CD4-positive, alpha-beta memory T cell (primary cell): ENCODE data around the gene ITIH1. TPM values are rescaled to one million over a fixed set of nuclear protein-coding genes. Genes with fewer than 3 reads are reported as not detected.

Source experiments
- CTCF ChIA-PET: fragments of 350-600 bp; sonication (Branson Sonifier 250); formaldehyde crosslinking; loops from one replicate; lab custom pipeline; 2021; ENCODE audit warnings: inconsistent platforms; ENCODE audit not compliant: partially characterized antibody; lab: Charles Lee
- POLR2A ChIA-PET: fragments of 350-600 bp; sonication (Branson Sonifier 250); formaldehyde crosslinking; loops from one replicate; lab custom pipeline; 2021; ENCODE audit not compliant: partially characterized antibody; lab: Charles Lee
- DNase-seq, 5 donors: peaks; one replicate each; pipeline versions ENCODE4 v3.0.0 to v3.0.0-alpha.2; 2020 to 2022; ENCODE audit warnings: mixed read lengths in 1 of 5
- H3K27ac ChIP-seq: one replicate; pipeline ENCODE4 v1.7.0; 2013; ENCODE audit warnings: low read depth, low read length
- H3K27me3 ChIP-seq: 2 replicates; pipeline ENCODE4 v1.7.0; 2013; ENCODE audit warnings: mild to moderate bottlenecking, low read length, moderate library complexity; ENCODE audit not compliant: insufficient read depth
- H3K36me3 ChIP-seq: 2 replicates; pipeline ENCODE4 v1.7.0; 2013; ENCODE audit warnings: mild to moderate bottlenecking, low read length, moderate library complexity; ENCODE audit not compliant: insufficient read depth
- H3K4me1 ChIP-seq: 2 replicates; pipeline ENCODE4 v1.7.0; 2013; ENCODE audit warnings: mild to moderate bottlenecking, low read length, moderate library complexity; ENCODE audit not compliant: insufficient read depth
- H3K4me3 ChIP-seq, 2 donors: one replicate each; pipeline ENCODE4 v1.7.0; 2013; ENCODE audit warnings: low read length in 2 of 2, mild to moderate bottlenecking in 1 of 2
- H3K9me3 ChIP-seq, 2 donors: one replicate each; pipeline ENCODE4 v1.7.0; 2013; ENCODE audit warnings: low read length in 2 of 2, control low read depth in 1 of 2; ENCODE audit not compliant: control insufficient read depth in 1 of 2
- H3K27ac Mint-ChIP-seq, 7 donors: one replicate each; pipeline ENCODE4 v1.8.0; 2020 to 2021; ENCODE audit warnings: mixed read lengths in 7 of 7, mild to moderate bottlenecking in 6 of 7, inconsistent platforms in 3 of 7, moderate library complexity in 3 of 7
- H3K27me3 Mint-ChIP-seq, 2 donors: one replicate each; pipeline ENCODE4 v1.8.0; 2020 to 2021; ENCODE audit warnings: mixed read lengths in 2 of 2
- H3K36me3 Mint-ChIP-seq, 2 donors: one replicate each; pipeline ENCODE4 v1.8.0; 2020 to 2021; ENCODE audit warnings: mixed read lengths in 2 of 2, inconsistent platforms in 1 of 2, mild to moderate bottlenecking in 1 of 2
- H3K4me1 Mint-ChIP-seq, 4 donors: one replicate each; pipeline ENCODE4 v1.8.0; 2020 to 2021; ENCODE audit warnings: mixed read lengths in 4 of 4, mild to moderate bottlenecking in 1 of 4
- H3K4me3 Mint-ChIP-seq, 8 donors: one replicate each; pipeline ENCODE4 v1.8.0; 2020 to 2021; ENCODE audit warnings: mixed read lengths in 8 of 8, mild to moderate bottlenecking in 7 of 8, moderate library complexity in 6 of 8, inconsistent platforms in 3 of 8
- H3K9me3 Mint-ChIP-seq, 8 donors: one replicate each; pipeline ENCODE4 v1.8.0; 2020 to 2021; ENCODE audit warnings: mixed read lengths in 8 of 8, mild to moderate bottlenecking in 5 of 8, inconsistent platforms in 3 of 8, moderate library complexity in 1 of 8
- intact Hi-C: fragments of 100-400 bp; cut with micrococcal nuclease; formaldehyde crosslinking; loops from one replicate; pipeline ENCODE4 v1.15.1; 2023
- polyA plus RNA-seq, 2 donors: library from polyadenylated mRNA; unstranded; fragments of 300-500 nt; fragmentation: Illumina TruSeq; gene quantifications; one replicate each; pipeline ENCODE4 v1.2.3, GENCODE V29; 2021
- total RNA-seq, 2 experiments: library from RNA; stranded (reverse); gene quantifications; one replicate each; pipeline ENCODE4 v1.2.3, GENCODE V29; 2021

The ITIH1 gene
- total and polyA plus RNA-seq, 4 experiments from 2014 or later, result not detected

GRCh38 chr3:52809149-52809548, 31.8 kb downstream of the ITIH1 start:
- H3K27ac ChIP-seq, result no peak overlapping the region
- H3K4me1 ChIP-seq, result no peaks in the 10 kb centered on the region
- no peak overlapping the region for H3K4me3 Mint-ChIP-seq
- H3K36me3 Mint-ChIP-seq, result no peaks in the 10 kb centered on the region
- H3K36me3 ChIP-seq, result no peaks in the 10 kb centered on the region
- ChIA-PET POLR2A (no interaction called here), CTCF (interaction anchor here (0.6 kb wide), 1 partner anchor 12 kb away, joined by 3 read pairs; no protein-coding TSS in a partner anchor)
- intact Hi-C loops, result no loop called here
- H3K27me3 ChIP-seq, result no peaks in the 10 kb centered on the region
- no peaks in the 10 kb centered on the region for H3K9me3 ChIP-seq
- peaks cover 0 to 2% (median 0%) of the 10 kb centered on the region in 8 donors for H3K9me3 Mint-ChIP-seq
- H3K4me1 Mint-ChIP-seq, result peaks cover 0 to 5% (median 1%) of the 10 kb centered on the region in 4 donors
- H3K4me3 ChIP-seq, result no peak overlapping the region
- peaks cover 0 to 2% of the 10 kb centered on the region in 2 donors for H3K27me3 Mint-ChIP-seq
- H3K27ac Mint-ChIP-seq, result no peak overlapping the region
- DNase-seq, result no peak

DNA sequence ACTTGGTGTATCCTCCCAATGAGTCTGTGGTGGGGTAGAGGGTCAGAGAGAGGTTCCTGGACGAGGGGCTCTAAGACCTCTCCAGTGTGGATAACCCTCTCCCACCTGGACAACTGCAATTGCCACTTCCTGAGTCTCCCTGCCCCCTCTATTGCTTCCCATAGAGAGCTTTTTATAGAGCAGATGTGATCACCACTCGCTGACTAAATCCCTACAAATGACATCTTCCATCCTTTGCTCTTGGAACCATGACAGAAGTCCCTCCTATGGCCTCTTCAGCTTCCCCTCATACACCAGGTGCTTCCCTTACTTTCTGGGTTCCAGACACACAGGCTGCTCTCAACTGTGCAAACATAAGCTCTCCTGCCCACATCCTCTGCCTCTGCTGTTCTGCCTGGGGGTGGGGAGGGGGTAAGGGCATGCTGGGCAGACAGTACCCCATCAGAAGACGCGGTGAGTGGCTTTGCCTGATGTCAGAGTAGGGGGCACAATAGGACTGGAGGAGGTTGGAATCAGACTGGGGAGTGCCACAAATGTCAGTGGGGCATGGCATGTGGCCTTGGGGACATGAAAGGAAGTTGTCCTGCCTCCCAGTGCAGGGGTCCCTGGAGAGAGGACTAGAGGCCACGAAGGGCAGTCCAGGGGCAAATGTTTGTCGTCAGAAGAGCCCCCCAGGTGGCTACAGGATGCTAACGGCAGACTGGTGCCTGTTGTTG, 32.4 kb downstream of the ITIH1 start:
- Histone ChIP-seq H3K4me3 (no peak overlapping the region), H3K27me3 (no peaks in the 10 kb centered on the region), H3K27ac (no peak overlapping the region), H3K36me3 (no peaks in the 10 kb centered on the region), H3K9me3 (no peaks in the 10 kb centered on the region), H3K4me1 (no peaks in the 10 kb centered on the region)
- H3K27ac Mint-ChIP-seq, result peak overlapping the region in 2 of 7 donors; percentile 0 to 4
- peaks cover 0 to 2% (median 0%) of the 10 kb centered on the region in 8 donors for H3K9me3 Mint-ChIP-seq
- CTCF ChIA-PET, result interaction anchor here (0.6 kb wide), 1 partner anchor 11 kb away, joined by 3 read pairs; no protein-coding TSS in a partner anchor
- H3K36me3 Mint-ChIP-seq, result no peaks in the 10 kb centered on the region
- intact Hi-C loops, result no loop called here
- H3K27me3 Mint-ChIP-seq, result peaks cover 0 to 2% of the 10 kb centered on the region in 2 donors
- DNase-seq, result no peak
- peak overlapping the region in 1 of 8 donors; percentile 3 for H3K4me3 Mint-ChIP-seq
- peaks cover 0 to 5% (median 1%) of the 10 kb centered on the region in 4 donors for H3K4me1 Mint-ChIP-seq
- POLR2A ChIA-PET, result no interaction called here

DNA sequence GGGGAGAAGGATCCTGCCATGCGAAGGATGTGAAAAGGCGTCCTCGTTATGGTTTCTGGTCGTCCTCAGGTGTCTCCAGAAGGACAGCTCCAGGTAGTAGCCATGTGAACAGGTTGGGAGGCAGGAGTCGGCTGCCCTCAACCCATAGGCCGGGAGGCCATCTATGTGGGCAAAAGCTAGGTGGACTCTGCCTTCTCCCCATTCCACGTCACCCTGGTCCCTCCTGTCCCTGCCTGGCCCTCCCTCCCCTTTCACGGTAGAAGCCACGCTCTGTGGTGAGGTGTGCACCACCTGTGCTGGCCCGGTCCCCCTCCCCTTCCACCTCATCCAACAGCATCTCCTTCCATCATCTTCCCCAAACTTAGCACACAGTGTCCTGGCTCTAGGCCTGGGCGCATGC, 33.5 kb downstream of the ITIH1 start:
- no peak for DNase-seq
- H3K27me3 Mint-ChIP-seq, result no peaks in the 10 kb centered on the region

DNA sequence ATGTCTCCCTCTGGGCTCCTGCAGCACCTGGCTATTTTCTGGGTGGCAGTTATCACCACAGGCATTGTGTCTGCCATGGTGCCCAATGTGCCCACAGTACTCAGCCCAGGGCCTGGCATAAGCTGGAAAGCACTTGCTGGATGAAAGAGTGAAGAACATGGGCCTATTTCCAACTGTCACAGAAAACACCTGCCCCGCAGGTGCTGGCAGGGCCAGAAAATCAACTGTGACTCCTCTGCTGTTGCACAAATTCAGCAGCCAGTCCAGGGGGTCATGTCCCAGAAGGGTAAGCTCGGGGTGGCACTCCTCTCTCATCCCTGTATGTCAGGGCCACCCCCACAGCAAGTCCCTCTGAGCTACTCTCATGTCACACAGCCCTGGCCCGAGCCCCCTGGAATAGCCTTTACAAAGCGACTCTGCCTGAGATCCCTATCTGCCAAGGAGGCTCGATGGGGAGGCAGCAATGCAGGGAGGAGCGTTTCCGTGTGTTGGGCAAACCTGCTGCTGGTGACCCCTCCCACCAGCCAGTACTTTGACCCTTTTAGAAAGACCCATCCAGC, 34.1 kb downstream of the ITIH1 start:
- no peaks in the 10 kb centered on the region for H3K27me3 Mint-ChIP-seq
- POLR2A ChIA-PET, result no interaction called here
- H3K36me3 Mint-ChIP-seq, result no peaks in the 10 kb centered on the region
- peaks cover 0 to 2% (median 0%) of the 10 kb centered on the region in 8 donors for H3K9me3 Mint-ChIP-seq
- H3K4me3 Mint-ChIP-seq, result peak overlapping the region in 1 of 8 donors; percentile 13
- no peak for DNase-seq
- no peaks in the 10 kb centered on the region for H3K36me3 ChIP-seq
- no peaks in the 10 kb centered on the region for H3K27me3 ChIP-seq
- H3K4me1 ChIP-seq, result no peaks in the 10 kb centered on the region
- H3K4me1 Mint-ChIP-seq, result peaks cover 0 to 5% (median 1%) of the 10 kb centered on the region in 4 donors
- no peak overlapping the region for H3K4me3 ChIP-seq
- intact Hi-C loops, result no loop called here
- peak overlapping the region in 1 of 7 donors; percentile 6 for H3K27ac Mint-ChIP-seq
- CTCF ChIA-PET, result no interaction called here
- H3K9me3 ChIP-seq, result no peaks in the 10 kb centered on the region
- no peak overlapping the region for H3K27ac ChIP-seq

More for the DNA sequence above, 33.5 kb downstream of the ITIH1 start:
- Histone ChIP-seq H3K9me3 (no peaks in the 10 kb centered on the region), H3K27ac (no peak overlapping the region), H3K4me1 (no peaks in the 10 kb centered on the region), H3K36me3 (no peaks in the 10 kb centered on the region), H3K27me3 (no peaks in the 10 kb centered on the region), H3K4me3 (no peak overlapping the region)
- Mint-ChIP-seq H3K27ac (no peak overlapping the region), H3K4me1 (peaks cover 0 to 5% (median 1%) of the 10 kb centered on the region in 4 donors), H3K36me3 (no peaks in the 10 kb centered on the region), H3K4me3 (no peak overlapping the region), H3K9me3 (peaks cover 0 to 2% (median 0%) of the 10 kb centered on the region in 8 donors)
- POLR2A ChIA-PET, result no interaction called here
- intact Hi-C loops, result no loop called here
- CTCF ChIA-PET, result no interaction called here

GRCh38 chr3:52813810-52814209, 36.4 kb downstream of the ITIH1 start:
- ChIA-PET CTCF (no interaction called here), POLR2A (no interaction called here)
- Histone ChIP-seq H3K4me3 (no peak overlapping the region), H3K27ac (no peak overlapping the region), H3K9me3 (no peaks in the 10 kb centered on the region), H3K4me1 (no peaks in the 10 kb centered on the region), H3K36me3 (no peaks in the 10 kb centered on the region), H3K27me3 (no peaks in the 10 kb centered on the region)
- intact Hi-C loops, result no loop called here
- Mint-ChIP-seq H3K4me3 (no peak overlapping the region), H3K9me3 (no peaks in the 10 kb centered on the region), H3K4me1 (peaks cover 0 to 5% (median 1%) of the 10 kb centered on the region in 4 donors), H3K27me3 (no peaks in the 10 kb centered on the region), H3K27ac (no peak overlapping the region), H3K36me3 (no peaks in the 10 kb centered on the region)
- DNase-seq, result no peak

- no peak for DNase-seq
- intact Hi-C loops, result no loop called here
- H3K36me3 ChIP-seq, result no peaks in the 10 kb centered on the region
- H3K9me3 ChIP-seq, result no peaks in the 10 kb centered on the region
- no peaks in the 10 kb centered on the region for H3K4me1 ChIP-seq
- ChIA-PET CTCF (interaction anchor here (0.6 kb wide), 1 partner anchor 710 kb away, joined by 3 read pairs; no protein-coding TSS in a partner anchor), POLR2A (no interaction called here)
- Mint-ChIP-seq H3K9me3 (no peaks in the 10 kb centered on the region), H3K27me3 (no peaks in the 10 kb centered on the region), H3K4me1 (no peaks in the 10 kb centered on the region), H3K36me3 (no peaks in the 10 kb centered on the region), H3K27ac (no peak overlapping the region), H3K4me3 (no peak overlapping the region)
- no peak overlapping the region for H3K27ac ChIP-seq
- no peaks in the 10 kb centered on the region for H3K27me3 ChIP-seq
- no peak overlapping the region for H3K4me3 ChIP-seq
Measured at GRCh38 chr3:52816199-52816598, 38.8 kb downstream of the ITIH1 start.

DNA sequence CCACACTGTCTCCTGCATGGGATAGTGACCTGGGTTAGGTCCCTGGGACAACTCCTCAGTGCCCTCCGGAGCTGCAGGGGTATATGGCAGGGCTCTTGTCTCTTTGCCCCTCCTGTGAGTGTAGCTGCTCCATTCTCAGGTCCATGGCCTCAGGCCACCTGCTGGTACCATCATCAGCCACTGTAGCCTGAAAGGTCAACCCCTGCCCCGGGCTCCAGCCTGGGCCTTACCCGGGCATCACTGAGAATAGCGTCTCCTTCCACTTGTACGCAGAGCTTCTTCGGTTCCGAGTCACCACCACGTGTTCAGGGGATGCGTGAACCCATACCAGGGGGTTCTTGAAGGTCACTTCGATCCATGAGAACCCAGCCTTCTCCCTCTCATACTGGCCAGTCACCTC, 39.3 kb downstream of the ITIH1 start:
- Histone ChIP-seq H3K27me3 (no peaks in the 10 kb centered on the region), H3K27ac (no peak overlapping the region), H3K4me3 (no peak overlapping the region), H3K9me3 (no peaks in the 10 kb centered on the region), H3K4me1 (no peaks in the 10 kb centered on the region), H3K36me3 (no peaks in the 10 kb centered on the region)
- Mint-ChIP-seq H3K27ac (no peak overlapping the region), H3K27me3 (no peaks in the 10 kb centered on the region), H3K9me3 (no peaks in the 10 kb centered on the region), H3K4me1 (no peaks in the 10 kb centered on the region), H3K4me3 (no peak overlapping the region), H3K36me3 (no peaks in the 10 kb centered on the region)
- DNase-seq, result no peak
- intact Hi-C loops, result no loop called here
- CTCF ChIA-PET, result interaction anchor here (0.6 kb wide), 1 partner anchor 711 kb away, joined by 3 read pairs; no protein-coding TSS in a partner anchor
- POLR2A ChIA-PET, result no interaction called here
